H1 (cell line): ENCODE measurements around the gene FBLIM1. TPM values are rescaled to one million over a fixed set of nuclear protein-coding genes. Genes with fewer than 3 reads are reported as not detected.

Experiments
- BRCA1 ChIP-seq: IDR thresholded peaks from 2 replicates; pipeline ENCODE4 v1.6.1; 2012; ENCODE audit warnings: low read depth, low read length, improper control_type of control experiment
- CBX5 ChIP-seq: fragments of 300-800, 300-1000 bp; sonication (generic); IDR thresholded peaks from 2 replicates; pipeline ENCODE4 v1.7.1; 2016; ENCODE audit warnings: antibody characterized with exemption, low read length, low read depth
- CEBPB ChIP-seq: IDR thresholded peaks from 2 replicates; pipeline ENCODE4 v1.6.1; 2012; ENCODE audit warnings: low read depth, low read length
- EGR1 ChIP-seq: IDR thresholded peaks from 2 replicates; pipeline ENCODE4 v1.6.1; 2011; ENCODE audit warnings: low read depth, low read length, borderline replicate concordance
- EP300 ChIP-seq, 2 experiments: IDR thresholded peaks; 1 replicate in 1 of 2; 2 replicates in 1 of 2; pipeline ENCODE4 v1.6.1; 2011 to 2012; ENCODE audit warnings: low read depth in 2 of 2, low read length in 2 of 2, mild to moderate bottlenecking in 2 of 2, borderline replicate concordance in 1 of 2, inconsistent platforms in 1 of 2, moderate library complexity in 1 of 2
- EZH2 ChIP-seq: fragments of 200-600 bp; sonication (generic); IDR thresholded peaks from 2 replicates; pipeline ENCODE4 v1.7.1; 2012; ENCODE audit warnings: low read depth, mild to moderate bottlenecking, moderate library complexity, low read length, inconsistent platforms; ENCODE audit not compliant: severe bottlenecking
- GTF2F1 ChIP-seq: IDR thresholded peaks from 2 replicates; pipeline ENCODE4 v1.6.1; 2012; ENCODE audit warnings: low read depth, low read length, improper control_type of control experiment, borderline replicate concordance
- HDAC2 ChIP-seq, 2 experiments: fragments of 300-600 bp in 1 of 2; sonication (generic) in 1 of 2; IDR thresholded peaks; 2 replicates each; pipeline ENCODE4 v1.6.1; 2011 to 2012; ENCODE audit warnings: low read depth in 2 of 2, low read length in 2 of 2, mild to moderate bottlenecking in 2 of 2, moderate library complexity in 2 of 2, borderline replicate concordance in 1 of 2, inconsistent platforms in 1 of 2
- KDM5A ChIP-seq: fragments of 200-600 bp; IDR thresholded peaks from 2 replicates; pipeline ENCODE4 v1.7.1; 2012; ENCODE audit warnings: mild to moderate bottlenecking, low read length, inconsistent platforms, mixed read lengths
- MAX ChIP-seq: IDR thresholded peaks from 2 replicates; pipeline ENCODE4 v1.6.1; 2012; ENCODE audit warnings: inconsistent platforms
- NANOG ChIP-seq: IDR thresholded peaks from 2 replicates; pipeline ENCODE4 v1.6.1; 2011; ENCODE audit warnings: low read length, low read depth, mild to moderate bottlenecking, inconsistent platforms; ENCODE audit not compliant: insufficient read depth, poor library complexity, severe bottlenecking
- NRF1 ChIP-seq: IDR thresholded peaks from 2 replicates; pipeline ENCODE4 v1.6.1; 2011; ENCODE audit warnings: mild to moderate bottlenecking, low read depth, low read length, improper control_type of control experiment
- POLR2AphosphoS5 ChIP-seq: IDR thresholded peaks from 2 replicates; pipeline ENCODE4 v1.6.1; 2011; ENCODE audit warnings: low read depth, low read length
- POU5F1 ChIP-seq: IDR thresholded peaks from 2 replicates; pipeline ENCODE4 v1.6.1; 2011; ENCODE audit warnings: low read depth, mild to moderate bottlenecking, low read length, moderate library complexity
- RBBP5 ChIP-seq: IDR thresholded peaks from 2 replicates; pipeline ENCODE4 v1.7.1; 2012; ENCODE audit warnings: low read depth, mild to moderate bottlenecking, inconsistent platforms, low read length, moderate library complexity, borderline replicate concordance
- RFX5 ChIP-seq: IDR thresholded peaks from 2 replicates; pipeline ENCODE4 v1.6.1; 2011; ENCODE audit warnings: low read depth, low read length, improper control_type of control experiment, borderline replicate concordance
- SIX5 ChIP-seq: IDR thresholded peaks from 2 replicates; pipeline ENCODE4 v1.6.1; 2011; ENCODE audit warnings: mild to moderate bottlenecking, low read depth, low read length
- SUZ12 ChIP-seq: fragments of 200-600 bp; sonication (generic); IDR thresholded peaks from 2 replicates; pipeline ENCODE4 v1.6.1; 2012; ENCODE audit warnings: mild to moderate bottlenecking, inconsistent platforms, low read length, moderate library complexity, mixed read lengths
- USF2 ChIP-seq: IDR thresholded peaks from 2 replicates; pipeline ENCODE4 v1.6.1; 2011; ENCODE audit warnings: low read length, improper control_type of control experiment
- polyA plus RNA-seq, 7 experiments: library from polyadenylated mRNA; depleted of rRNA in 3 of 7; stranded (reverse) in 5 of 7; unstranded in 2 of 7; fragments of >200 nt in 5 of 7; fragments of 200-250 nt in 2 of 7; gene quantifications; 1 replicate in 5 of 7; 2 replicates in 1 of 7; 4 replicates in 1 of 7; pipeline versions ENCODE4 v1.2.1 to v1.2.3, GENCODE V29; 2011 to 2013; ENCODE audit warnings: missing spikeins in 2 of 7, mixed read lengths in 2 of 7
- total RNA-seq: library from RNA; stranded (reverse); fragmentation: NEBNext Ultra II Directional; extraction: Animal tissue kit (Norgen Biotek cat#: 25700); gene quantifications from 2 replicates; pipeline ENCODE4 v1.2.1, GENCODE V29; 2021
- TF ChIP-seq, protein P1 (sequence below): IDR thresholded peaks from 2 replicates; pipeline ENCODE4 v1.6.1; 2012; ENCODE audit warnings: low read length, inconsistent platforms

Gene FBLIM1
- total and polyA plus RNA-seq, 2 of the 8 experiments (the other 6 are each of a cell fraction or from before 2014, with no cell fraction given), result 66.6 to 66.7 TPM

DNA sequence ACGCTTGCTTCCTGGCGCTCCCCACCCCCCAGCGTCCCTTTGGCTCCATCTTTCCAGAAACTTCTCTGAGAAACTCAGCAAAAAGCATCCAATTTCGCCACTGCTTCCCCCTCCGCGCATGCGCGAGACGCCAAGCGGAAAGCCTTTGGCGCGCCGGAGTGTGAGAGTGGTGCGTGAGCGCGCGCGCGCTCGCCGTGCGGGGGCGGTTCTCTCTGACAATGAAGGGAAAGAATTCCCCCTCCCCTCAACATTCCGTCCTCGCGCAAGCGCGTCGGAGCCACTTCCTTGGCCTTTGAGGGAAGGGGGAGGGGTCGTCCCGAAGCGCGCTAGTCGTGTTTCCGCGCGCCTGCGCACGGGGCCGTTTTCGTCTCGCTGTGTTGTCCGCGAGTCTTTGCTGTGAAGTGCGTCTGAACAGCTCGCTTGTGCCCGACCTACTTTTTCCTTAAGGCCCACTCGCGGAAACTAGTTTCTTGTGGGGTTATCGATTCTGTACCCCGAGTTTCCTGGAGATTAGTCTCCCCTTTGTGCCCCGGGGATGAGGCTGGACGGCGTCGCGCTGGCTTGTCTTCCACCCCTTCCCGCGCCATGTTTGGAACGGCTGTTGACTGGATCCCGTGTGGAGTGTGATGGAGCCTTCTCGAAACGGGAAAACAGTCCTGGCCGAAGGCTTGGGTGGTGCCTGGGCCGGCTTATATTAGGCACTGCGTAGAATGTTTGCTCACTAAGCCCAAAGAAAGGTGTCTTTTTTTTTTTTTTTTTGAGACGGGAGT is 77.3 kb downstream of the FBLIM1 start (continued):
- TF ChIP-seq KDM5A (no peak), EGR1 (peak; percentile 100), EZH2 (no peak), RBBP5 (peak; percentile 58; the same call in 1 of the 2 replicates), POLR2AphosphoS5 (no peak; the same call in none of the 2 replicates), POU5F1 (no peak), CEBPB (no peak), USF2 (no peak), SUZ12 (peak; percentile 77; the same call in 1 of the 2 replicates), MAX (peak; percentile 71), CBX5 (no peak), NANOG (no peak), NRF1 (peak; percentile 86), SIX5 (no peak), BRCA1 (no peak), GTF2F1 (no peak), EP300 (IDR thresholded peaks at IDR 0.05; ENCODE audit: borderline replicate concordance in 1 of 2, low read depth in 2 of 2, low read length in 2 of 2) (0 out of 3 replicates have a peak, but pooled peaks of 1 of the 2 experiments have one; percentile 72), HDAC2 (IDR thresholded peaks at IDR 0.05; ENCODE audit: borderline replicate concordance in 1 of 2, low read depth in 2 of 2, low read length in 2 of 2) (peak; percentile 97), RFX5 (no peak)
- TF ChIP-seq, protein P1, sequence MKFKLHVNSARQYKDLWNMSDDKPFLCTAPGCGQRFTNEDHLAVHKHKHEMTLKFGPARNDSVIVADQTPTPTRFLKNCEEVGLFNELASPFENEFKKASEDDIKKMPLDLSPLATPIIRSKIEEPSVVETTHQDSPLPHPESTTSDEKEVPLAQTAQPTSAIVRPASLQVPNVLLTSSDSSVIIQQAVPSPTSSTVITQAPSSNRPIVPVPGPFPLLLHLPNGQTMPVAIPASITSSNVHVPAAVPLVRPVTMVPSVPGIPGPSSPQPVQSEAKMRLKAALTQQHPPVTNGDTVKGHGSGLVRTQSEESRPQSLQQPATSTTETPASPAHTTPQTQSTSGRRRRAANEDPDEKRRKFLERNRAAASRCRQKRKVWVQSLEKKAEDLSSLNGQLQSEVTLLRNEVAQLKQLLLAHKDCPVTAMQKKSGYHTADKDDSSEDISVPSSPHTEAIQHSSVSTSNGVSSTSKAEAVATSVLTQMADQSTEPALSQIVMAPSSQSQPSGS, result no peak
